ENCODE measurements around the gene PROZ.
"Not testable (repeated sequence)": the region's sequence is repeated elsewhere in the genome, so short reads cannot be mapped to it uniquely, and the experiment has no call there.

The PROZ gene

GRCh38 chr13:113158946-113159345, 498 bp downstream of the PROZ start:
- no peak for DNase-seq

DNA sequence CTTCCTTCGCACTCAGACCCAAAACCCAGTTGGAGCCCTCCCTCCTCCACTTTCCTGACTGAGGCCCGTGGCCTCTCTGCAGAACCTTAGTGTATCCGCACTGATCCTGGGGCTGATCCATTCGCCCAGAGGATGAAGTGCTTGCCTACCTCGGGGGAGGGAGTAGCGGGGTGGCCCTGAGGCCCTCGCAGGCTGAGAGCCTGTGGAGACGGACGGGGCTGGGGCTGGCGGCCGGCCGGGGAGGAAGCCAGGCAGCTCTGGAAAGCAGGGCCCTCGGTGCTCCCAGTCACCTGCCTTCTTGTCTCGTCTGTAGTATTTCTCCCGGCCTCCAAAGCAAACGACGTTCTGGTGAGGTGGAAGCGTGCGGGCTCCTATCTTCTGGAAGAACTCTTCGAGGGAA, 1.3 kb downstream of the PROZ start:
- DNase-seq = no peak

GRCh38 chr13:113160983-113161382, 2.5 kb downstream of the PROZ start:
- DNase-seq = no peak

DNA sequence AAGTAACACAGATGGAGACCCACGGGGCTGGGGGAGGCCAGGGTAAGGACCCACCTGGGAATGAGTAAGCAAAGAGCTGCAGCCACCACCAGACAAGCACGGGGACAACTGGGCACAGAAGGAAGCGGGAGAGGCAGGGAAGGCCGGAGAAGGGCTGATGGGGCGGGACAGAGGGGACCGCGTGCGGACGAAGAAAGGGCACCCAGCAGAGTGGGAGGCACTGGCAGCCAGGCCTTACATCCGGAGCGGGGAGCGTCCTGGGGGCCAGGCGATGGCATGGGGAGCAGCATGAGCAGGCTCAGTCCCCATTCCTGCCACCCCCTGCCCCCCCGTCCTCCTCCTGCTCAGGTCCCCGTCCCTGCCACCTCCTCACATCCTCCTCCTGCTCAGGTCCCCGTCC, 3.0 kb downstream of the PROZ start:
- no peak for DNase-seq

GRCh38 chr13:113161975-113162374, 3.5 kb downstream of the PROZ start:
- DNase-seq = not testable (repeated sequence)

DNA sequence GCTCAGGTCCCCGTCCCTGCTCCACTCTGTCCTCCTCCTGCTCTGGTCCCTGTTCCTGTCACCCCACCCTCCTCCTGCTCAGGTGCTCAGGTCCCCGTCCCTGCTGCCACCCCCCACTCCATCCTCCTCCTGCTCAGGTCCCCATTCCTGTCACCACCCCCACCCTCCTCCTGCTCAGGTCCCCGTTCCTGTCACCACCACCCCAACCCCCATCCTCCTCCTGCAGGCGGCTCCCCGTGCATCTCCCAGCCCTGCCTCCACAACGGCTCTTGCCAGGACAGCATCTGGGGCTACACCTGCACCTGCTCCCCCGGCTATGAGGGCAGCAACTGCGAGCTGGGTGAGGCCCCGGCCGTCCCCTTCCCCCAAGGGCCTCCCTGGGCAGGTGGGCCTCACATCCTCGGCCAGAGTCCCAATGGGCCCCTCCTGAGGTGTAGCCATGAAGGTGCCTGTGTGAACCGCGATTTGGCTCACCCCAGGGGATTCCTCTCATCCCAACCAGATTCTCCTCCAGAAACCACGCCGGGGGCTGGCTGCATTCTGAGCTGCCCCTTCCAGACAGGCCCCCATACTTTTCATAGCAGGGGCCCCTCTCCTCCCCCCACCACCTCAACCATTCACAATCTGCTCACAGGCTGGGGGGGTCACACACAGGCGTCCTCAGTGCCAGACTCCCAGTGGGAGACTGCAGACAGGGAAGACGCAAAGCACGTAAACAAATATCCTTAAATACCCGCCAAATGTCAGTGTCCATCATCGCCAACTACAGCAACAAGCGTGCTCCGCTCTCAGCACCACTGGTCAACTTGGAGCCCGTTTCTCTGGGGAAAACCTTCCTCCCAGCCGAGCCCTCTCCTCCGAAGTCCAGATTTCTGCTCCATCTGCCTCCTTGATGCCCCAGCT, 4.6 kb downstream of the PROZ start:
- DNase-seq = no peak

- DNase-seq = no peak
Measured at GRCh38 chr13:113164492-113164891, 6.0 kb downstream of the PROZ start.

DNA sequence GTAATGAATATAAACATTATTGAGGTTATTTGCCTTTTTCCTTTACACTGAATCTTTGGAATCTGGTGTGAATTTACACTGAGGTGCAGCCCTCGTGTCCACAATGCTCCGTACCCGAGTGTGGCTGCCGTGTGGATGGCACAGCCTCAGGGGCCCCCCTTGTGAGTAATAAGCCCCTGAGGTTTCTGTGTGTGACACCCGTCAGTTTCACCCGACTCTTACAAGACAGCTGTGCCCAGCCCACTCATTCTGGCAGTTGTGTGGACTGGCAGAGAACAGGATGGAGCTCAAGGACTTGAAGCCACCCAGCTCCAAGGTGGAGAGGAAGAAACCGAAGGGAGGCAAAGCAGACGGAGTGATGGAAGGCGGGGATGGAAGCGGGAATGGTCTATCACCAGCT, 7.8 kb downstream of the PROZ start:
- DNase-seq = no peak

GRCh38 chr13:113166681-113167080, 8.2 kb downstream of the PROZ start:
- no peak for DNase-seq

DNA sequence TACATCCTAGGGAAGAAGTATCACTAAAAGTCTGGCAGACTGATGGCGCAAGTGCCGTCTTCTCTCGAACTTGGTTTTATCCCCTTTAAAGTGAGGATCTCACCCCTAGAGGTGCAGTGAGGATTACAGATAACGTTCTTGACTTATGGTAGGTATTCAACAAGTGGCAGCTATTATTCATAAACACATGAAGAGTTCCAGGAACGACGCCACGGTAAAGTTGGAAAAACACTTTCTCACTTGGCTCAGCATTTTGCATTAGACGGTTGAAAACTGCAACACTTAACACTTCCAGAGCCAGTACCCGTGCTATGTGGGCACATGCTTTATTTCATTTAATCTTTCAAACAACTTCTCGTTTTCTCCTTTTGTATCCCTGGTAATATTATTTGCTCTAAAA, 8.7 kb downstream of the PROZ start:
- DNase-seq = no peak

- no peak for DNase-seq
Measured at GRCh38 chr13:113167575-113167974, 9.1 kb downstream of the PROZ start.

DNA sequence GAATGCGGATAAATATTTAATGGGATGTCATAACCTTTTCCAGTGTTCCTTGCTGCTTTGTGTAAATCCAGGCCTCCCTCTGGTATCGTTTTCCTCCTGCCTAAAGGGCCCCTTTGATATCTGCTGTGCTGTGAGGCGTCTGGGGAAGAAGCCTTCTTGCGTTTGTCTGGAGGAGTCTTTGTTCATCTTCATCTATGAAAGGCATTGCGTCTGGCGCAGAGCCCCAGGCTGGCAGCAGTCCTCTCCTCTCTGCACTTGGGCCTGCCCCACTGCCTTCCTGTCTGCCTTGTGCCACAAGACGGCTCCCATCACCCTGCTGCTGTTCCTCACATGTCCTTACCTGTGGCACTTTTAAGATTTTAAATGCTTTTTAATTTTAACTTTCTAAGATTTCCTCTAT, 9.8 kb downstream of the PROZ start:
- no peak for DNase-seq

- no peak for DNase-seq
Measured at GRCh38 chr13:113169277-113170272, 11.1 kb downstream of the PROZ start.

GRCh38 chr13:113170511-113170910, 12.1 kb downstream of the PROZ start:
- no peak for DNase-seq

- no peak for DNase-seq
Measured at GRCh38 chr13:113171250-113172125, 13.0 kb downstream of the PROZ start.

DNA sequence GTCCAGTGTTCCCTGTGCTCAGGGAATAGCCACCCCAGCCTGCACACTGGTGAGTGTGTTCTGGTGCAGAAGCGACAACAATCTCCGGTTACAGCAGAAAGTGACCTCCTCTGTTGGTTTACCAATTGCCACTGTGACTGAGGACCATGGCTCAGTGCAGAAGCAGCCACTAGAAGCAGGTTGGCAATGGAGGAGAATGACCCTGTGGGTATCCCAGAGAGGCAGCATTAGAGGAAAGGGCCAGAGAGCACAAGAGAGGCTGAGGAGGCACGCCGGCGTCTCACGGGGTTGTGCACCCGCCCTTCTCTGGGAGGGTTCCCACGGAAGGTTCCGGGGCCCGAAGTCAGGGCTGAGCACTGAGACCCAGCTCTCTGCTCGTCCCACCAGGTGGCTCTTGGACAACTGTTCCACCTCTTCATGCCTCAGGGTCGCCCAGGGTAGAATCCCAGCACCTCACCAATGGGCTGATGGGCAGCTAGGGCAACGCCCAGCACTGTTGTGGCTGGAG, 14.0 kb downstream of the PROZ start:
- no peak for DNase-seq

GRCh38 chr13:113176280-113176679, 17.8 kb downstream of the PROZ start:
- no peak for DNase-seq

- no peak for DNase-seq
Measured at GRCh38 chr13:113176822-113177221, 18.4 kb downstream of the PROZ start.

GRCh38 chr13:113178070-113178895, 19.8 kb downstream of the PROZ start:
- no peak for DNase-seq

- no peak for DNase-seq
Measured at GRCh38 chr13:113178896-113179167, 20.4 kb downstream of the PROZ start.

- no peak for DNase-seq
Measured at GRCh38 chr13:113179374-113180230, 21.2 kb downstream of the PROZ start.

Measured in NCI-H2107 (cell line).